Measurements from ENCODE around the gene FPR2.

Gene FPR2

GRCh38 chr19:51803519-51803918 is 42.5 kb downstream of the FPR2 start:
- in situ Hi-C loops (cut with HindIII; ENCODE audit: low sequenced_read_pairs), result no loop called here

GRCh38 chr19:51803967-51804366 is 43.0 kb downstream of the FPR2 start:
- in situ Hi-C loops (cut with HindIII; ENCODE audit: low sequenced_read_pairs), result no loop called here

- in situ Hi-C loops (cut with HindIII; ENCODE audit: low sequenced_read_pairs), result loop anchor here (5.0 kb wide), 1 partner anchor 83 kb away; the partner anchor contains the start of gene ZNF577
Measured at GRCh38 chr19:51804789-51805188, 43.8 kb downstream of the FPR2 start.

GRCh38 chr19:51805396-51805795 is 44.4 kb downstream of the FPR2 start:
- in situ Hi-C loops (cut with HindIII; ENCODE audit: low sequenced_read_pairs), result loop anchor here (5.0 kb wide), 1 partner anchor 82 kb away; the partner anchor contains the start of gene ZNF577

- in situ Hi-C loops (cut with HindIII; ENCODE audit: low sequenced_read_pairs), result loop anchor here (5.0 kb wide), 1 partner anchor 81 kb away; the partner anchor contains the start of gene ZNF577
Measured at GRCh38 chr19:51806571-51806970, 45.6 kb downstream of the FPR2 start.

- in situ Hi-C loops (cut with HindIII; ENCODE audit: low sequenced_read_pairs), result loop anchor here (5.0 kb wide), 1 partner anchor 80 kb away; the partner anchor contains the start of gene ZNF577
Measured at GRCh38 chr19:51807111-51807701, 46.2 kb downstream of the FPR2 start.

- in situ Hi-C loops (cut with HindIII; ENCODE audit: low sequenced_read_pairs), result loop anchor here (5.0 kb wide), 1 partner anchor 79 kb away; the partner anchor contains the start of gene ZNF577
Measured at GRCh38 chr19:51807925-51808324, 46.9 kb downstream of the FPR2 start.

GRCh38 chr19:51808333-51808986 is 47.5 kb downstream of the FPR2 start:
- in situ Hi-C loops (cut with HindIII; ENCODE audit: low sequenced_read_pairs), result loop anchor here (5.0 kb wide), 1 partner anchor 79 kb away; the partner anchor contains the start of gene ZNF577

GRCh38 chr19:51809787-51810186 is 48.8 kb downstream of the FPR2 start:
- in situ Hi-C loops (cut with HindIII; ENCODE audit: low sequenced_read_pairs), result loop anchor here (5.0 kb wide), 1 partner anchor 78 kb away; the partner anchor contains the start of gene ZNF577

- in situ Hi-C loops (cut with HindIII; ENCODE audit: low sequenced_read_pairs), result no loop called here
Measured at GRCh38 chr19:51810223-51810622, 49.2 kb downstream of the FPR2 start.

- in situ Hi-C loops (cut with HindIII; ENCODE audit: low sequenced_read_pairs), result no loop called here
Measured at GRCh38 chr19:51811344-51811743, 50.4 kb downstream of the FPR2 start.

GRCh38 chr19:51815043-51815442 is 54.1 kb downstream of the FPR2 start:
- in situ Hi-C loops (cut with HindIII; ENCODE audit: low sequenced_read_pairs), result no loop called here

GRCh38 chr19:51816711-51817110 is 55.7 kb downstream of the FPR2 start:
- in situ Hi-C loops (cut with HindIII; ENCODE audit: low sequenced_read_pairs), result no loop called here

GRCh38 chr19:51820011-51820410 is 59.0 kb downstream of the FPR2 start:
- in situ Hi-C loops (cut with HindIII; ENCODE audit: low sequenced_read_pairs), result no loop called here

Data from endothelial cell of hepatic sinusoid (primary cell).